Measurements from ENCODE around the gene KCNN1.
"Not testable (repeated sequence)": the region's sequence is repeated elsewhere in the genome, so short reads cannot be mapped to it uniquely, and the experiment has no call there.

KCNN1 gene

GRCh38 chr19:17982430-17982829, 15.5 kb downstream of the KCNN1 start:
- Mint-ChIP-seq H3K9me3 (no peaks in the 10 kb centered on the region), H3K27me3 (ENCODE audit: low read depth, poor library complexity) (peaks cover 6% of the 10 kb centered on the region), H3K4me1 (peaks cover 5% of the 10 kb centered on the region), H3K4me3 (no peak overlapping the region), H3K36me3 (ENCODE audit: low read depth) (peaks cover 29% of the 10 kb centered on the region), H3K27ac (no peak overlapping the region)
- TF ChIP-seq CTCF (IDR thresholded peaks at IDR 0.05) = no peak
- DNase-seq = no peak

- no peaks in the 10 kb centered on the region for H3K9me3 Mint-ChIP-seq
- peak overlapping the region; percentile 74 for H3K27ac Mint-ChIP-seq
- no peak overlapping the region for H3K4me3 Mint-ChIP-seq
- no peak for TF ChIP-seq CTCF (IDR thresholded peaks at IDR 0.05)
- peaks cover 3% of the 10 kb centered on the region for H3K27me3 Mint-ChIP-seq (ENCODE audit: low read depth, poor library complexity)
- H3K36me3 Mint-ChIP-seq (ENCODE audit: low read depth) = peaks cover 23% of the 10 kb centered on the region
- DNase-seq = no peak
- H3K4me1 Mint-ChIP-seq = peaks cover 5% of the 10 kb centered on the region
Measured at GRCh38 chr19:17985037-17985818, 18.3 kb downstream of the KCNN1 start.

GRCh38 chr19:17986569-17986968, 19.7 kb downstream of the KCNN1 start:
- not testable (repeated sequence) for H3K9me3 Mint-ChIP-seq; H3K27ac Mint-ChIP-seq; H3K27me3 Mint-ChIP-seq (ENCODE audit: low read depth, poor library complexity); DNase-seq; H3K4me1 Mint-ChIP-seq; H3K4me3 Mint-ChIP-seq
- peaks cover 17% of the 10 kb centered on the region for H3K36me3 Mint-ChIP-seq (ENCODE audit: low read depth)

GRCh38 chr19:17988161-17988560, 21.3 kb downstream of the KCNN1 start:
- peaks cover 3% of the 10 kb centered on the region for H3K27me3 Mint-ChIP-seq (ENCODE audit: low read depth, poor library complexity)
- H3K27ac Mint-ChIP-seq = no peak overlapping the region
- no peaks in the 10 kb centered on the region for H3K9me3 Mint-ChIP-seq
- no peaks in the 10 kb centered on the region for H3K4me1 Mint-ChIP-seq
- no peak for TF ChIP-seq CTCF (IDR thresholded peaks at IDR 0.05)
- H3K4me3 Mint-ChIP-seq = no peak overlapping the region
- no peak for DNase-seq
- H3K36me3 Mint-ChIP-seq (ENCODE audit: low read depth) = peaks cover 17% of the 10 kb centered on the region

- no peaks in the 10 kb centered on the region for H3K27me3 Mint-ChIP-seq (ENCODE audit: low read depth, poor library complexity)
- peaks cover 17% of the 10 kb centered on the region for H3K36me3 Mint-ChIP-seq (ENCODE audit: low read depth)
- H3K9me3 Mint-ChIP-seq = no peaks in the 10 kb centered on the region
- no peak for TF ChIP-seq CTCF (IDR thresholded peaks at IDR 0.05)
- no peak overlapping the region for H3K4me3 Mint-ChIP-seq
- DNase-seq = no peak
- H3K4me1 Mint-ChIP-seq = no peaks in the 10 kb centered on the region
- H3K27ac Mint-ChIP-seq = no peak overlapping the region
Measured at GRCh38 chr19:17989425-17990094, 22.7 kb downstream of the KCNN1 start.

- H3K27me3 Mint-ChIP-seq (ENCODE audit: low read depth, poor library complexity) = peaks cover 3% of the 10 kb centered on the region
- no peaks in the 10 kb centered on the region for H3K9me3 Mint-ChIP-seq
- H3K4me1 Mint-ChIP-seq = no peaks in the 10 kb centered on the region
- no peak overlapping the region for H3K27ac Mint-ChIP-seq
- TF ChIP-seq CTCF (IDR thresholded peaks at IDR 0.05) = no peak
- DNase-seq = no peak
- no peak overlapping the region for H3K4me3 Mint-ChIP-seq
- peaks cover 10% of the 10 kb centered on the region for H3K36me3 Mint-ChIP-seq (ENCODE audit: low read depth)
Measured at GRCh38 chr19:17993076-17993813, 26.3 kb downstream of the KCNN1 start.

Data from nephron progenitor cell (in vitro differentiated cells).